ENCODE data around the gene BLOC1S6. TPM values are rescaled to one million over a fixed set of nuclear protein-coding genes. Genes with fewer than 3 reads are reported as not detected.
"Not testable (repeated sequence)": the region's sequence is repeated elsewhere in the genome, so short reads cannot be mapped to it uniquely, and the experiment has no call there.

Gene BLOC1S6
- total RNA-seq, 1 experiment from 2014 or later, result 92.2 TPM

DNA sequence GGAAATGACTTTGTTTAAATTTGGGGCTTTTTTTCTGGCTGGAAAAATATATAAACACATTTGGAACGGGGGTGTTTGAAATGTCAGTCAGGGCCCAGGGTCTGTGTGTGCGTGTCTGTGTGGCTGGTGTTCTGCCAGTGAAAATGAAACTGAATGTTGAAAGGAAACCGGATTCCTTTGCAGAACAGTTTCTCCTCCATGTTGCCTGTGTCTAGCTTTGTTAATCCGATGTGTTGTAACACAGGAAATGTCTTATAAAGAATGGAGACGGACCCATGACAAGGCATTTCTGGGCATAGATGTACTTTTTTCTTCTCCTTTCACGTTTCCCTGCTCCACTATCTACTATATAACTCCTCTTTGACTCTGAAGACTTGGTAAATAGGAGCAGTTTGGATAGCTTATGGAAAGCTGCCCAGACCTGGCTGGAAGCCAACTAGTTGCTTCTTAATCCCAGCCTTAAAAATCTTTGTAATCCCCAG lies 50.4 kb downstream of the BLOC1S6 start:
- no peaks in the 10 kb centered on the region for H3K27me3 ChIP-seq (replicated peaks)
- peak in 1 of 2 experiments; percentile 56 for DNase-seq (ENCODE audit: low read depth in 1 of 2, low spot score in 2 of 2)

GRCh38 chr15:45640616-45641015 lies 53.4 kb downstream of the BLOC1S6 start:
- Histone ChIP-seq H3K27me3 (replicated peaks) (no peaks in the 10 kb centered on the region), H3K27ac (no peak overlapping the region), H3K36me3 (no peaks in the 10 kb centered on the region), H3K4me1 (replicated peaks) (peaks cover 31% of the 10 kb centered on the region), H3K4me3 (no peak overlapping the region), H3K9me3 (replicated peaks) (no peaks in the 10 kb centered on the region)
- peak in 1 of 2 experiments; percentile 42 for DNase-seq (ENCODE audit: low read depth in 1 of 2, low spot score in 2 of 2)

More for the DNA sequence above, 50.4 kb downstream of the BLOC1S6 start:
- no peaks in the 10 kb centered on the region for H3K36me3 ChIP-seq
- no peak overlapping the region for H3K4me3 ChIP-seq
- no peaks in the 10 kb centered on the region for H3K9me3 ChIP-seq (replicated peaks)
- peaks cover 41% of the 10 kb centered on the region for H3K4me1 ChIP-seq (replicated peaks)
- peak overlapping the region; percentile 70 for H3K27ac ChIP-seq

GRCh38 chr15:45641374-45641781 lies 54.2 kb downstream of the BLOC1S6 start:
- Histone ChIP-seq H3K4me3 (no peak overlapping the region), H3K27me3 (replicated peaks) (no peaks in the 10 kb centered on the region), H3K9me3 (replicated peaks) (no peaks in the 10 kb centered on the region), H3K36me3 (no peaks in the 10 kb centered on the region), H3K4me1 (replicated peaks) (peaks cover 31% of the 10 kb centered on the region), H3K27ac (no peak overlapping the region)
- DNase-seq (ENCODE audit: low read depth in 1 of 2, low spot score in 2 of 2), result no peak

DNA sequence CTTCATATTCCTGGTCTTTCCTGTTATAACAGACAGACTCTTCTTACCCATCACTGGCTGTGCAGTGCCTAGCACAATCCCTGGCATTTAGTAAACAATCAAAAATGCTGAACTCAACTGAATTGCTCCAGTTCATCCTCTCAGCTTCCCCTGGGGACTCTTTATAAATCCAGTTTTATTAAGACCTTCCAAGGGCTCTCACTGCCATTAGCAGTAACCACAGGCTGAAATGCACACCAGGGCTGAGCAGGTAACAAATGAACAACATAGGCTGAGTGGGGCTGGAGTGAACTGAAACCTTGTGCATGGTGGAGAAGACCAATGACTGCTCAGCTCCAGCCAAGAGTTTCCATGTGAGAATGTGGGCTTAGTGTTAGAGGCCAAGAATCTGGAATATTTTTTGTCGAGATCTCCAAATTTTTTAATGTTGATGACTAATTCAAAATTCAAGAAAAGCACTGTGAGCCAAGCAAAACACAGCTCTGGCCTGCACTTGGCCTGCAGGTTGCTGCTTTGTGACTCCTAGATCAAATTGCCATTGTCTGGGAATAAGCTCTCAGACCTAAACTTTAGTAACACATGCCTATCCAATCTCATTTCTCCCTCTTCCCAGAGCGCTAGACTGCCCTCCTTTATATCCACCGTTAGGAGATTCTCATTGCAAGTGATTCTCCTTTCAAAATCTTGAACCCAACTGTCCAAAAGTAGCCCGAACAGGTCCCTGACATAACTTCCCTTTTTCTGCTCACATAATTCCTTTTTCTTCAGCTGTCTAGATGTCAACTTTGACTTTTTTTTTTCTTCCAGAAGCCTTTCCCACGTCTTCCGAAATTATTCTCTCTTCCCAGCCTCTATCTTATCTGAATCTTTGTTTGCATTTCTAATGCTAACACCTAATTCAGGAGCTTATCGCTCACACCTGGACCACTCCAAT lies 55.1 kb downstream of the BLOC1S6 start:
- DNase-seq (ENCODE audit: low read depth in 1 of 2, low spot score in 2 of 2), result no peak
- no peak overlapping the region for H3K4me3 ChIP-seq
- no peaks in the 10 kb centered on the region for H3K9me3 ChIP-seq (replicated peaks)
- H3K27ac ChIP-seq, result no peak overlapping the region
- H3K36me3 ChIP-seq, result no peaks in the 10 kb centered on the region
- H3K4me1 ChIP-seq (replicated peaks), result peaks cover 30% of the 10 kb centered on the region
- no peaks in the 10 kb centered on the region for H3K27me3 ChIP-seq (replicated peaks)

GRCh38 chr15:45644437-45644836 lies 57.3 kb downstream of the BLOC1S6 start:
- Histone ChIP-seq H3K36me3 (no peaks in the 10 kb centered on the region), H3K9me3 (replicated peaks) (no peaks in the 10 kb centered on the region), H3K4me3 (no peak overlapping the region), H3K27me3 (replicated peaks) (no peaks in the 10 kb centered on the region), H3K4me1 (replicated peaks) (peaks cover 20% of the 10 kb centered on the region), H3K27ac (no peak overlapping the region)
- DNase-seq (ENCODE audit: low read depth in 1 of 2, low spot score in 2 of 2), result no peak

- Histone ChIP-seq H3K36me3 (no peaks in the 10 kb centered on the region), H3K27ac (no peak overlapping the region), H3K9me3 (replicated peaks) (no peaks in the 10 kb centered on the region), H3K27me3 (replicated peaks) (no peaks in the 10 kb centered on the region), H3K4me3 (no peak overlapping the region), H3K4me1 (replicated peaks) (peaks cover 16% of the 10 kb centered on the region)
- no peak for DNase-seq (ENCODE audit: low read depth in 1 of 2, low spot score in 2 of 2)
Observed at GRCh38 chr15:45645026-45645980, 58.1 kb downstream of the BLOC1S6 start.

DNA sequence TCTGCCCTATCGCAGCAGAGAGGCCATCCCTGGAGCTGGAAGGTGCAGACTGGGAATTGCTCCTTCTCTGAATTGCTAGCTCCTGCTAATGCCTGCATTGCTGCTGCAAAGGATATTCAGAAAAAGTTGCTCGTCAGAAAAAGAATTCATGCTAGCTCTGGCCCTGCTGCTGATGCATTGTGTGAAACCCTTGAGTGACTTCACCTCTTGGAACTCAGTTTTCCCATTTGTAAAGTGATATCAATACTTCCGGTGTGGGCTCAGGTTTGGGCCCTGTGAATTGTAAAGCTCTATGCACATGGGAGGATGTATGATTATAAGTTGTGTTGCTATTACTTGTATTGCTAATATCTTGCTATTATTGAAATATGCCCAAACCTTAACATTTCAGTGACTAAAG lies 59.0 kb downstream of the BLOC1S6 start:
- Histone ChIP-seq H3K27me3 (replicated peaks) (no peaks in the 10 kb centered on the region), H3K4me3 (no peak overlapping the region), H3K9me3 (replicated peaks) (no peaks in the 10 kb centered on the region), H3K4me1 (replicated peaks) (peaks cover 8% of the 10 kb centered on the region), H3K36me3 (no peaks in the 10 kb centered on the region), H3K27ac (no peak overlapping the region)
- DNase-seq (ENCODE audit: low read depth in 1 of 2, low spot score in 2 of 2), result no peak

DNA sequence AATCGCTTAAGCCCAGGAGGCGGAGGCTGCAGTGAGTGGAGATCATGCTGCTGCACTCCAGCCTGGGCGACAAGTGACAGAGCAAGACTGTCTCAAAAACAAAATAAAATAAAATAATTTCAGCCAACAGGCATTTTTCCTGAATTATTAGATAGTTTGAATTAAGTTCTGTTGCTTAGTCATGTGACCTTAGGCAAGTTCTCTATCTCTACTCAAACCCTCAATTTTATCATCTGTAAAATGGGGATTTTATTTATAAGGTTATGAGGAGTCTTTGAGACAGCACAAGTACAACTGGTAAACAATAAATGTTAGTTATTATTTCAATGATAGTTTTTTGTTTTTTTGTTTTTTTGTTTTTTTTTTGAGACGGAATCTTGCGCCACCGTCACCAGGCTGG lies 60.6 kb downstream of the BLOC1S6 start:
- no peak for DNase-seq (ENCODE audit: low read depth in 1 of 2, low spot score in 2 of 2)
- Histone ChIP-seq H3K9me3 (replicated peaks) (no peaks in the 10 kb centered on the region), H3K4me1 (replicated peaks) (no peaks in the 10 kb centered on the region), H3K36me3 (no peaks in the 10 kb centered on the region), H3K27ac (no peak overlapping the region), H3K27me3 (replicated peaks) (no peaks in the 10 kb centered on the region), H3K4me3 (no peak overlapping the region)

DNA sequence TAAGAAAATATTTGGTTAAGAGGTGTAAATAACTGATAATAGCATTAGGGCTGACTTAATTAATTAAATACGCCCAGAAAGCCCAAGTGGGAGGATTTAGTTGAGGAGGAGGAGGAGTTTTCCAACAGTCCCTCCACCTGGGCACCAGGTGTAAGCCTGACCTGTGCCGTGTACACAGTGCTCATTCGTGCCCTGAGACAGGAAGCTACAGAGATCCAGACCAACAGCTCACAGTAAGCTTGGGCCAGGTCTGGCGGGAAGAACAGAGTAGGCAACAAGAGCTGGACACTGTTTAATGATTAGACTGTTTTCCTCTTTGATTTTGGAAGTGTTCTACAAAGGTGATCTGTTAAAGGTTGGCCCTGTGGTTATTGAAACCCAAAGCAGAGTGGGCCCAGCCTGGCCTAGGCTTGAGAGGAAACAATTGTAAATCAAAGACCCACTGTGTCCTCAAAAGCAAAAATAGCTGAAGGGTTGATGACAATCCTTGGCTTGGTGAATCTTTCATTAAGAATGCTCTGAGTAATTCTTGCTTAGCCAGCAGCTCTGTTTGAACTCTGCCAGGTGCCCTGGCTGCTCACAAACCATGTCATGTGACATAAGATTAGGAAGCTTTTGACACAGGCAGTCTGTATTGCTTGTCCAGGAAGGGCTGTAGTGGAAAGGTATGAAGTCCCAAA lies 61.5 kb downstream of the BLOC1S6 start:
- H3K27ac ChIP-seq, result no peak overlapping the region
- H3K4me1 ChIP-seq (replicated peaks), result no peaks in the 10 kb centered on the region
- no peak for DNase-seq (ENCODE audit: low read depth in 1 of 2, low spot score in 2 of 2)
- no peaks in the 10 kb centered on the region for H3K9me3 ChIP-seq (replicated peaks)
- H3K4me3 ChIP-seq, result no peak overlapping the region
- no peaks in the 10 kb centered on the region for H3K27me3 ChIP-seq (replicated peaks)
- no peaks in the 10 kb centered on the region for H3K36me3 ChIP-seq

DNA sequence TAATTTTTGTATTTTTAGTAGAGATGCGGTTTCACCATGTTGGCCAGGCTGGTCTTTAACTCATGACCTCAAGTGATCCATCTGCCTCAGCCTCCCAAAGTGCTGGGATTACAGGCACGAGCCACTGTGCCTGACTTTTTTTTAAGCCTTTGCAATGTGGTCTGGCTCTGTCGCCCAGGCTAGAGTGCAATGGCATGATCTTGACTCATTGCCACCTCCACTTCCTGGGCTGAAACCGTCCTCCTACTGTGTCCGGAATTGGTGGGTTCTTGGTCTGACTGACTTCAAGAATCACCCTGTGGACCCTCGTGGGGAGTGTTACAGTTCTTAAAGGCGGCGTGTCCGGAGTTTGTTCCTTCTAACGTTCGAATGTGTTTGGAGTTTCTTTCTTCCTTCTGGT lies 62.8 kb downstream of the BLOC1S6 start:
- not testable (repeated sequence) for DNase-seq (ENCODE audit: low read depth in 1 of 2, low spot score in 2 of 2); H3K9me3 ChIP-seq (replicated peaks); H3K27ac ChIP-seq; H3K4me1 ChIP-seq (replicated peaks); H3K27me3 ChIP-seq (replicated peaks); H3K4me3 ChIP-seq; H3K36me3 ChIP-seq

DNA sequence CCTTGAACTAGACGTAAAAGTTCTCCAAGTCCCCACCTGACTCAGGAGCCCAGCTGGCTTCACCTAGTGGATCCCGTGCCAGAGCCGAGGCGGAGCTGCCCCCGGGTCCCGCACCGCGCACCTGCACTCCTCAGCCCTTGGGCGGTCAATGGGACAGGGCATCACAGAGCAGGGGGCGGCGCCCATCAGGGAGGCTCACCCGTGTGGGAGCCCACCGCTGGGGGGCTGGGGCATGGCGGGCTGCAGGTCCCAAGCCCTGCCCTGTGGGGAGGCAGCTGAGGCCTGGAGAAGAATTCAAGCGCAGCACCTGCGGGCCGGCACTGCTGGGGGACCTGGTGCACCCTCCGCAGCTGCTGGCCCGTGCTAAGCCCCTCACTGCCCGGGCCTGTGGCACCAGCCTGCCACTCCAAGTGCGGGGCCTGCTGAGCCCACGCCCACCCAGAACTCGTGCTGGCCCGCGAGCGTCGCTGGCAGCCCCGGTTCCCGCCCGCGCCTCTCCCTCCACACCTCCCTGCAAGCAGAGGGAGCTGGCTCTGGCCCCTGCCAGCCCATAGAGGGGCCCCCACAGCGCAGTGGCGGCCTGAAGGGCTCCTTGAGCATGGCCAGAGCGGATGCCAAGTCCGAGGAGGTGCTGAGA lies 63.8 kb downstream of the BLOC1S6 start:
- Histone ChIP-seq H3K4me3 (no peak overlapping the region), H3K9me3 (replicated peaks) (no peaks in the 10 kb centered on the region), H3K27ac (no peak overlapping the region), H3K36me3 (no peaks in the 10 kb centered on the region), H3K4me1 (replicated peaks) (no peaks in the 10 kb centered on the region), H3K27me3 (replicated peaks) (no peaks in the 10 kb centered on the region)
- DNase-seq (ENCODE audit: low read depth in 1 of 2, low spot score in 2 of 2), result no peak

GRCh38 chr15:45653702-45654424 lies 66.7 kb downstream of the BLOC1S6 start:
- no peak for DNase-seq (ENCODE audit: low read depth in 1 of 2, low spot score in 2 of 2)
- Histone ChIP-seq H3K27ac (no peak overlapping the region), H3K36me3 (no peaks in the 10 kb centered on the region), H3K27me3 (replicated peaks) (no peaks in the 10 kb centered on the region), H3K4me3 (no peak overlapping the region), H3K4me1 (replicated peaks) (no peaks in the 10 kb centered on the region), H3K9me3 (replicated peaks) (no peaks in the 10 kb centered on the region; the same call in 1 of the 2 replicates)

Data from SJSA1 (cell line).